Motor neuron (in vitro differentiated cells): ENCODE data around the gene PDS5A. TPM values are rescaled to one million over a fixed set of nuclear protein-coding genes. Genes with fewer than 3 reads are reported as not detected.
"Not testable (repeated sequence)": the region's sequence is repeated elsewhere in the genome, so short reads cannot be mapped to it uniquely, and the experiment has no call there.

Experiments used
- ATAC-seq, 8 experiments: fragments of 200-7000 bp; cut with Tn5 transposase; replicated peaks in 6 of 8; 2 replicates each; pipeline ENCODE4 v1.8.0; 2021; ENCODE audit warnings: mild to moderate bottlenecking in 8 of 8, moderate library complexity in 8 of 8
- H3K27ac ChIP-seq, 2 donors: fragments of 250-450 bp; sonication (Bioruptor Pico); 2 replicates each; pipeline ENCODE4 v1.9.0; 2021; ENCODE audit warnings: antibody characterized with exemption in 2 of 2, mild to moderate bottlenecking in 2 of 2, moderate library complexity in 1 of 2
- H3K4me1 ChIP-seq, 2 donors: fragments of 250-450 bp; sonication (Bioruptor Pico); replicated peaks in 1 of 2; 2 replicates each; pipeline ENCODE4 v1.6.1; 2021; ENCODE audit warnings: antibody characterized with exemption in 2 of 2, mild to moderate bottlenecking in 2 of 2, moderate library complexity in 1 of 2
- H3K4me3 ChIP-seq, 5 donors: fragments of 250-450 bp; sonication (Bioruptor Pico); 2 replicates each; pipeline ENCODE4 v1.9.0; 2021; ENCODE audit warnings: antibody characterized with exemption in 5 of 5, mild to moderate bottlenecking in 5 of 5, moderate library complexity in 4 of 5
- WGBS, 10 experiments: fragments of 450-650 bp; shearing (Covaris generic); methylation state at CpG; one replicate each; pipeline ENCODE4 v1.0.0; 2022; 5-methylcytosine and 5-hydroxymethylcytosine counted together
- in situ Hi-C, 9 experiments: fragments of 400-800 bp; cut with MboI; loops; one replicate each; pipeline ENCODE4 v1.15.0; 2021; ENCODE audit warnings: low sequenced_read_pairs in 9 of 9, low pct_unique_long_range_greater_than_20kb in 2 of 9; ENCODE audit not compliant: unreplicated experiment in 9 of 9
- total RNA-seq, 8 experiments: library from RNA; unstranded; fragments of 300-600 nt; gene quantifications; 2 replicates each; pipeline versions ENCODE4 v1.2.3 to v1.2.4, GENCODE V29; 2022

Gene PDS5A
- total RNA-seq, 8 experiments from 2014 or later, result 25.4 to 88.3 (median 38.0) TPM

DNA sequence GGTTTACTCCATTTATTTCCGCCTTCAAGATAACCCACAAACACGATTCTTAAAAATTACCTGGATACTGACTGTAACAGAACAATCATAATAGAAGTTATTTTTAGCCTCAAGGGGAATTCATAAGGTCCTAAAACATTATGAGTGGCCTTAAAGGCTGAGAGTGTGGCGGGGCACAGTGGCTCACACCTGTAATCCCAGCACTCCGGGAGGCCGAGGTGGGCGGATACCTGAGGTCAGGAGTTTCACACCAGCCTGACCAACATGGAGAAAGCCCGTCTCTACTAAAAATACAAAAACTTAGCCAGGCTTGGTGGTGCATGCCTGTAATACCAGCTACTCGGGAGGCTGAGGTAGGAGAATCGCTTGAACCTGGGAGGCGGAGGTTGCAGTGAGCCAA is 33.5 kb downstream of the PDS5A start:
- in situ Hi-C loops, H3K27ac ChIP-seq, H3K4me3 ChIP-seq, ATAC-seq, H3K4me1 ChIP-seq: not testable (repeated sequence)
- 80 to 100% (median 96%) methylated on average over 1 to 7 of the region's 10 CpGs; no CpG with 5 or more reads in 2 of the 10 experiments for WGBS, 10 experiments

DNA sequence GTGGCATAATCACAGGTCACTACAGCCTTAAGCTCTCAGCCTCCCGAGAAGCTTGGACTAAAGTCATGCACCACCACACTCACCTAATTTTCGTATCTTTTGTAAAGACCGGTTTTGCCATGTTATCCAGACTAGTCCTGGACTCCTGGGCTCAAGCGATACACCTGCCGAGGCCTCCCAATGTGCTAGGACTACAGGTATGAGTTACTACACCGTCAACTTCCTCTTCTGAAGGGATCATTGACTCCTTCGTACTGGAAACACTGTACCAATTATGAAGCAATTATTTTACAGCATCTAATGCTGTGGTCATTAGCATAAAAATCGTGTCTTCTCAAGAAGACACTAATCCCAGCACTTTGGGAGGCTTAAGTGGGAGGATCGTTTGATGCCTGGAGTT is 35.2 kb downstream of the PDS5A start:
- Histone ChIP-seq H3K4me1 (no peaks in the 10 kb centered on the region), H3K27ac (no peak overlapping the region), H3K4me3 (no peak overlapping the region)
- ATAC-seq, result no peak
- WGBS, 10 experiments, result 73 to 100% (median 92%) methylated on average over 3 to 8 of the region's 9 CpGs; no CpG with 5 or more reads in 2 of the 10 experiments
- in situ Hi-C loops, result no loop called here

- ATAC-seq, result no peak
- Histone ChIP-seq H3K4me1 (no peaks in the 10 kb centered on the region), H3K4me3 (no peak overlapping the region), H3K27ac (no peak overlapping the region)
- in situ Hi-C loops, result no loop called here
- 20 to 100% (median 81%) methylated on average over 1 to 2 of the region's 2 CpGs; no CpG with 5 or more reads in 2 of the 10 experiments for WGBS, 10 experiments
Measured at GRCh38 chr4:39941682-39942217, 36.0 kb downstream of the PDS5A start.

- in situ Hi-C loops, result no loop called here
- H3K27ac ChIP-seq, result no peak overlapping the region
- no peak overlapping the region for H3K4me3 ChIP-seq
- peak in 2 of 8 experiments; percentile 21 to 40 for ATAC-seq
- no peaks in the 10 kb centered on the region for H3K4me1 ChIP-seq
- WGBS, 10 experiments, result 90 to 100% (median 100%) methylated on average over 1 to 2 of the region's 2 CpGs; no CpG with 5 or more reads in 2 of the 10 experiments
Measured at GRCh38 chr4:39937683-39938268, 39.9 kb downstream of the PDS5A start.

- 67 to 100% (median 80%) methylated on average over 2 to 6 of the region's 6 CpGs for WGBS, 10 experiments
- in situ Hi-C loops, result no loop called here
- Histone ChIP-seq H3K27ac (no peak overlapping the region), H3K4me1 (no peaks in the 10 kb centered on the region), H3K4me3 (no peak overlapping the region)
- ATAC-seq, result peak in 2 of 8 experiments; percentile 20 to 26
Measured at GRCh38 chr4:39936565-39937418, 40.9 kb downstream of the PDS5A start.

DNA sequence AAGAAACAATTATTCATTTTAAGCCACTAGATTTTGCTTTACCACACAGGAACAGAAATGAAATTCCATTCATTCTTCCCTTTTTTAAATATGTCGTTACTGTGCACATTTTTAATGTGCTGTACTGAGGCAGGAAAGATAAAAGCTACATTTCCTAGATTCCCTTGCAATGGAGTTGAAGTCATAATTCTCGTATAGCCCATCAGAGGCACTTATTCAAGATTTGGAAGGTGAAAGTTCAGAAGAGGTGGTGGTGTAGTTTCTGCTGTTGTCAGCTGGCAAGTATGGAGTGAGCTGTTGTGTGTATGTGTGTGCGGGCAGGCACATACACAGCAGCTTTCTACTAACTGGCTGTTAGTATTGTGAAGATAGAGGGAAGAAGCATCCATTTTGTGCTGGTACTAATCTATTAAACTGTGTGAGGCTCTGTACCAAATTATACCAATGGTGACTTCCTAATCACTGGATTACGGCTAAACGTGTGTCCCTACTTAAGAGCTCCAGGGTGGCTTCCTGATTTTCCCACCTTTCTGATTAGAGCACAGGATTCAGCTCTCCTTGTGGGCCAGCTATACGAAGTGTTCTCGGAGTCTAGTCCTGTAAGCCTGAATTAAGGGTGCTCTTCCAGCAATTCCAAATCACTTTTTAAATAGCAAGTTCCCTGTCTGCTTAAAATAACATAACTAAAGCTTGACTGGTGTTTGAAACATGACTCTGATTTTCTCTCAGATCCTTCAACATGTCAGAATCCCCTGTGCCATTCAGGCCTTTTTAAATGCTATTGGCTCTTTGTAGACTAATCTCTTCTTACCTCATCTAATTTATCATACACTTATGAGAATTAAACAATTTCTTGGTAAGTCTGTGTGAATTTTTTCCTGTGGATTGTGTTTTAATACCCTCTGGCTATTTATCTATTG is 43.8 kb downstream of the PDS5A start:
- Histone ChIP-seq H3K4me3 (no peak overlapping the region), H3K27ac (no peak overlapping the region), H3K4me1 (no peaks in the 10 kb centered on the region)
- ATAC-seq, result peak in 3 of 8 experiments; percentile 34 to 82 (median 58)
- in situ Hi-C loops, result no loop called here
- 0 to 100% (median 64%) methylated on average over 1 to 7 of the region's 7 CpGs for WGBS, 10 experiments

DNA sequence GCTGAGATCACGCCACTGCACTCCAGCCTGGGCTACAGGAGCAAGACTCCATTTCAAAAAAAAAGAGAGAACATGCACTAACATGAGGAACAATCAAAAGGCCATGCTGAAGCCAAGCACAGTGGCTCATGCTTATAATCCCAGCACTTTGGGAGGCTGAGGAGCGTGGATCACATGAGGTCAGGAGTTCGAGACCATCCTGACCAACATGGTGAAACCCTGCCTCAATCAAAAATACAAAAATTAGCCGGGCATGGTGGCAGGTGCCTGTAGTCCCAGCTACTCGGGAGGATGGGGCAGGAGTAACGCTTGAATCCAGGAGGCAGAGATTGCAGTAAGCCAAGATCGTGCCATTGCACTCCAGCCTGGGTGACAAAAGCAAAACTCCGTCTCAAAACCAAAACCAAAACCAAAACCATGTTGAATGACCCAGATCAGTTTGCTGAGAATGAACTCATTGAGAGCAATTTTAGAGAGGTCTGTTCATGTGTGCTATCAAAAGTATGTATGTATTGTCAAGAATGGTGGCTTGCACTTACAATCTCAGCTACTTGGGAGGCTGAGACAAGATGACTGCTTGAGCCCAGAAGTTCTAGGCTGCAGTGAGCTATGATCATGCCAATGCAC is 44.8 kb downstream of the PDS5A start:
- no peak overlapping the region for H3K27ac ChIP-seq

GRCh38 chr4:39931441-39931901 is 46.2 kb downstream of the PDS5A start:
- Histone ChIP-seq H3K4me3 (no peak overlapping the region), H3K27ac (no peak overlapping the region), H3K4me1 (no peaks in the 10 kb centered on the region)
- no peak for ATAC-seq
- in situ Hi-C loops, result no loop called here
- 89 to 100% (median 97%) methylated on average over 1 to 5 of the region's 5 CpGs; no CpG with 5 or more reads in 3 of the 10 experiments for WGBS, 10 experiments

More for the DNA sequence above, 44.8 kb downstream of the PDS5A start:
- 88 to 100% (median 100%) methylated on average over 2 to 8 of the region's 8 CpGs; no CpG with 5 or more reads in 4 of the 10 experiments for WGBS, 10 experiments
- ATAC-seq, result no peak
- H3K4me1 ChIP-seq, result no peaks in the 10 kb centered on the region
- no peak overlapping the region for H3K4me3 ChIP-seq
- in situ Hi-C loops, result no loop called here

DNA sequence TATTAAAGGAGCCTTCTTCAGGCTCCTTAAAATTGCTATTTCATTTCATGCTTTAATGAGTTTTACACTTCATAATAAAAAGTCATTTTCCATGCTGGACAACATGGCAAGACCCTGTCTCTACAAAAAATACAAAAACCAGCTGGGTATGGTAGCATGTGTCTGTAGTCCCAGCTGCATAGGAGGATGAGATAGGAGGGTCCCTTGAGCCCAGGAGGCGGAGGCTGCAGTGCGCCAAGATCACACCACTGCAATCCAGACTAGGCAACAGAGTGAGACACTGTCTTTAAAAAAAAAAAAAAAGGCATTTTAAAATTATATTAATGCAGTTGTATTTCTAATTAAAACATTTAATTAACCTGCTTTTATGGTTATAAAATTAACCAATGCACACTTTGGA is 49.2 kb downstream of the PDS5A start:
- WGBS, 10 experiments, result 80 to 100% (median 100%) methylated on average over 1 to 2 of the region's 2 CpGs; no CpG with 5 or more reads in 5 of the 10 experiments
- ATAC-seq, result no peak
- H3K4me3 ChIP-seq, result no peak overlapping the region
- no peak overlapping the region for H3K27ac ChIP-seq
- in situ Hi-C loops, result no loop called here
- H3K4me1 ChIP-seq, result no peaks in the 10 kb centered on the region

DNA sequence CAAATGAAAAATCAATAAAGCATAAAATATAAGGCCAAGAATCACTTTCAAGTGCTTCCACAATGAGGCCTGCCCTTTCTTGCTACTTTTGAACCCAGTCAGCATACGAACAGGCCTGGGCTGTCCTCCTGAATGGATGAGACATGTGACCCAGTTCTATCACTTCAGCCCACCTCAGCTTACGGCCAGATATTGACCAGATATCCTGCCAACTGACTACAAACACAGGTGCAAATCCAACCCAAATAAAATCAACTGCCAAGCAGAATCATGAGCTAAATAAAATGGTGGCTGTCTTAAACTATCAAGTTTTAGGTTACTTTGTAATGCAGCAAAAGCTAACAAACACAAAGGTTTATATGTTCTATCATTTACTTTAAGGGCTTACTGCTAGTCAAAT is 53.7 kb downstream of the PDS5A start:
- Histone ChIP-seq H3K4me3 (no peak overlapping the region), H3K4me1 (no peaks in the 10 kb centered on the region), H3K27ac (no peak overlapping the region)
- WGBS, 10 experiments, result 68 to 100% (median 90%) methylated on average over 1 to 2 of the region's 2 CpGs; no CpG with 5 or more reads in 5 of the 10 experiments
- ATAC-seq, result no peak
- in situ Hi-C loops, result no loop called here

DNA sequence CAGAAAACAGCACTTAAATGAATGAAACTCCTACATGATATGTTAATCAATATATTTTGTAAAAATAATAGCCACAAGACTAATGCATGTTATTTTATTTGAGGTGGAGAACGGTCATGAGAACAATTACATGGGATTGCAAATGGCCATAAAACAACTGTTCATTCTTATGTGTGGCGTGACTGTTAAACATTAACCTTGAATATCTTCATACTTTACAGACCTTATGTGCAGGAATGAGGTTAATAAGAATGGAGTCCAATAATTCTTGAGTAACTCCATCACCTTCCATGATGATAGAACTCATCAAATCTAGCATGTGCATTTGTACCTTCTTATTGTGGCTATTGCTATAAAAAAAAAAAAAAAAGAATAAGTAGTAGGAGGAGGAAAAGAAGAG is 55.3 kb downstream of the PDS5A start:
- no peaks in the 10 kb centered on the region for H3K4me1 ChIP-seq
- no peak overlapping the region for H3K4me3 ChIP-seq
- 52 to 100% (median 71%) methylated on average over 2 of the region's 2 CpGs; no CpG with 5 or more reads in 1 of the 10 experiments for WGBS, 10 experiments
- in situ Hi-C loops, result no loop called here
- no peak overlapping the region for H3K27ac ChIP-seq
- no peak for ATAC-seq

- Histone ChIP-seq H3K4me1 (no peaks in the 10 kb centered on the region), H3K4me3 (no peak overlapping the region), H3K27ac (no peak overlapping the region)
- 57 to 100% (median 95%) methylated on average over 3 to 4 of the region's 4 CpGs; no CpG with 5 or more reads in 1 of the 10 experiments for WGBS, 10 experiments
- ATAC-seq, result no peak
- in situ Hi-C loops, result no loop called here
Measured at GRCh38 chr4:39913471-39913870, 64.2 kb downstream of the PDS5A start.
